ENCODE measurements around the gene FGFBP2. TPM values are rescaled to one million over a fixed set of nuclear protein-coding genes. Genes with fewer than 3 reads are reported as not detected.

The FGFBP2 gene
- total RNA-seq, result 1 to 10 TPM; 2.9 TPM
- polyA plus RNA-seq (ENCODE audit: insufficient read length in 6 of 6), result under 1 TPM in 4 of 6 donors, not detected in 2; 0.20 to 0.74 (median 0.46) TPM
- long read RNA-seq, donor 1, result 0 reads
- long read RNA-seq, donor 2, result 0 reads
- long read RNA-seq, donor 3, result 0 reads
- long read RNA-seq, donor 4, partial matches to known transcripts, result 0 of 4 reads
- long read RNA-seq, donor 4, other reads (novel, unspliced or antisense), result 0 of 4 reads
- long read RNA-seq, donor 5, result 0 reads
- long read RNA-seq, donor 6, result 0 reads
- long read RNA-seq, donor 7, result 0 reads
- long read RNA-seq, donor 8, result 0 reads
- long read RNA-seq, donor 9, result 0 reads
- long read RNA-seq, donor 10, partial matches to known transcripts, result 1 of 4 reads
- long read RNA-seq, donor 10, other reads (novel, unspliced or antisense), result 0 of 4 reads
- long read RNA-seq, donor 11, partial matches to known transcripts, result 0 of 1 reads
- long read RNA-seq, donor 11, other reads (novel, unspliced or antisense), result 0 of 1 reads
- long read RNA-seq, donor 12, result 0 reads

GRCh38 chr4:15963001-15963451 lies at the start of gene FGFBP2:
Gene FGFBP2 (minus strand): TSS chr4:15963175. CDS start chr4:15963129, 46 bp downstream.
- Histone ChIP-seq H3K27me3 (peaks cover 0 to 12% of the 10 kb centered on the region in 2 donors), H3K9me3 (no peaks in the 10 kb centered on the region), H3K27ac (no peak within 1 kb of the TSS), H3K4me1 (peaks cover 0 to 17% of the 10 kb centered on the region in 2 donors), H3K36me3 (no peaks in the 10 kb centered on the region), H3K4me3 (no peak within 1 kb of the TSS)
- intact Hi-C loops (cut with DNase I), result no loop called here
- ATAC-seq, result peak; percentile 84
- DNase-seq, result peak in 1 of 4 donors; percentile 32
- TF ChIP-seq, protein P1, sequence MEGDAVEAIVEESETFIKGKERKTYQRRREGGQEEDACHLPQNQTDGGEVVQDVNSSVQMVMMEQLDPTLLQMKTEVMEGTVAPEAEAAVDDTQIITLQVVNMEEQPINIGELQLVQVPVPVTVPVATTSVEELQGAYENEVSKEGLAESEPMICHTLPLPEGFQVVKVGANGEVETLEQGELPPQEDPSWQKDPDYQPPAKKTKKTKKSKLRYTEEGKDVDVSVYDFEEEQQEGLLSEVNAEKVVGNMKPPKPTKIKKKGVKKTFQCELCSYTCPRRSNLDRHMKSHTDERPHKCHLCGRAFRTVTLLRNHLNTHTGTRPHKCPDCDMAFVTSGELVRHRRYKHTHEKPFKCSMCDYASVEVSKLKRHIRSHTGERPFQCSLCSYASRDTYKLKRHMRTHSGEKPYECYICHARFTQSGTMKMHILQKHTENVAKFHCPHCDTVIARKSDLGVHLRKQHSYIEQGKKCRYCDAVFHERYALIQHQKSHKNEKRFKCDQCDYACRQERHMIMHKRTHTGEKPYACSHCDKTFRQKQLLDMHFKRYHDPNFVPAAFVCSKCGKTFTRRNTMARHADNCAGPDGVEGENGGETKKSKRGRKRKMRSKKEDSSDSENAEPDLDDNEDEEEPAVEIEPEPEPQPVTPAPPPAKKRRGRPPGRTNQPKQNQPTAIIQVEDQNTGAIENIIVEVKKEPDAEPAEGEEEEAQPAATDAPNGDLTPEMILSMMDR (IDR thresholded peaks at IDR 0.05), result peak in 1 of 2 donors; percentile 18

- Histone ChIP-seq H3K36me3 (no peaks in the 10 kb centered on the region), H3K4me3 (no peak overlapping the region), H3K27me3 (peaks cover 0 to 3% of the 10 kb centered on the region in 2 donors), H3K27ac (no peak overlapping the region), H3K9me3 (no peaks in the 10 kb centered on the region), H3K4me1 (no peaks in the 10 kb centered on the region)
- ATAC-seq (no peak), DNase-seq (no peak)
- TF ChIP-seq, protein P1 (IDR thresholded peaks at IDR 0.05), result no peak
- intact Hi-C loops (cut with DNase I), result no loop called here
These were observed 48.2 kb upstream of the FGFBP2 start for GRCh38 chr4:16011173-16011572.

DNA sequence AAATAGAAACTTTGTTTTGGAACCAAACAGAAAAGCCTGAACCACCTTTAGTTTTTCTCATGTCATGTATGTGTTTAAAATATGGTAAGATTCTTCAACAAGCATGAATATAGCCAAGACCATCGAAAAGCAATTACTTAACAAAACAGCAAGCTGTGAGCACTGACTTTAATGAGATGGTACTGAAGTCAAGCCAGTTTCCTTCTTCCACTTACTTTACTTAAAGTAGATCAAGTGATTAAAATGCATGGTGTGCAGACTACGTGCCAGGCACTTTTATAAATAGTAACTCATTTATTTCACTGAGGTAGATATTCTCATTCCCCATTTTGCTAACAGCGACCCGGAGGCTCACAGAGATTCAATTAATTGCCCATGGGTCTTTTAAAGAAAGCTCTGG lies 46.2 kb upstream of the FGFBP2 start:
- Histone ChIP-seq H3K36me3 (no peaks in the 10 kb centered on the region), H3K4me3 (no peak overlapping the region), H3K9me3 (no peaks in the 10 kb centered on the region), H3K27me3 (peaks cover 0 to 3% of the 10 kb centered on the region in 2 donors), H3K27ac (no peak overlapping the region), H3K4me1 (no peaks in the 10 kb centered on the region)
- no peak for DNase-seq
- no peak for ATAC-seq
- TF ChIP-seq, protein P1 (IDR thresholded peaks at IDR 0.05), result no peak
- intact Hi-C loops (cut with DNase I), result no loop called here

GRCh38 chr4:16007471-16008095 lies 44.6 kb upstream of the FGFBP2 start:
- intact Hi-C loops (cut with DNase I), result no loop called here
- ATAC-seq (no peak), DNase-seq (no peak)
- H3K27ac ChIP-seq, result no peak overlapping the region
- no peaks in the 10 kb centered on the region for H3K4me1 ChIP-seq
- no peak overlapping the region for H3K4me3 ChIP-seq
- H3K27me3 ChIP-seq, result peaks cover 0 to 3% of the 10 kb centered on the region in 2 donors
- no peaks in the 10 kb centered on the region for H3K36me3 ChIP-seq
- TF ChIP-seq, protein P1 (IDR thresholded peaks at IDR 0.05), result no peak
- no peaks in the 10 kb centered on the region for H3K9me3 ChIP-seq

Measured in left lung (tissue), 14 donors.